Duodenal mucosa (tissue), 2 donors: Measurements from ENCODE around the gene SMARCD3.
A peak's percentile ranks its signal among the peaks of the same experiment; 100 is the strongest.

Experiments used
- H3K27ac ChIP-seq: one replicate; pipeline ENCODE4 v1.7.0; 2013; ENCODE audit warnings: low read depth, low read length
- H3K27me3 ChIP-seq, 2 donors: one replicate each; pipeline ENCODE4 v1.7.0; 2013; ENCODE audit warnings: low read length in 2 of 2, control low read depth in 1 of 2; ENCODE audit not compliant: insufficient read depth in 2 of 2, control insufficient read depth in 1 of 2
- H3K36me3 ChIP-seq, 2 donors: one replicate each; pipeline ENCODE4 v1.7.0; 2013; ENCODE audit warnings: low read length in 2 of 2, control low read depth in 1 of 2; ENCODE audit not compliant: insufficient read depth in 2 of 2, control insufficient read depth in 1 of 2
- H3K4me1 ChIP-seq, 2 donors: one replicate each; pipeline ENCODE4 v1.7.0; 2013; ENCODE audit warnings: low read length in 2 of 2, control low read depth in 1 of 2; ENCODE audit not compliant: insufficient read depth in 2 of 2, control insufficient read depth in 1 of 2
- H3K4me3 ChIP-seq, 2 donors: one replicate each; pipeline ENCODE4 v1.7.0; 2013; ENCODE audit warnings: low read length in 2 of 2, low read depth in 1 of 2
- H3K9ac ChIP-seq, 2 donors: one replicate each; pipeline ENCODE4 v1.7.0; 2013; ENCODE audit warnings: low read length in 2 of 2, low read depth in 1 of 2
- H3K9me3 ChIP-seq, 2 donors: one replicate each; pipeline ENCODE4 v1.7.0; 2013; ENCODE audit warnings: low read length in 2 of 2, control low read depth in 1 of 2; ENCODE audit not compliant: control insufficient read depth in 1 of 2

The SMARCD3 gene

DNA sequence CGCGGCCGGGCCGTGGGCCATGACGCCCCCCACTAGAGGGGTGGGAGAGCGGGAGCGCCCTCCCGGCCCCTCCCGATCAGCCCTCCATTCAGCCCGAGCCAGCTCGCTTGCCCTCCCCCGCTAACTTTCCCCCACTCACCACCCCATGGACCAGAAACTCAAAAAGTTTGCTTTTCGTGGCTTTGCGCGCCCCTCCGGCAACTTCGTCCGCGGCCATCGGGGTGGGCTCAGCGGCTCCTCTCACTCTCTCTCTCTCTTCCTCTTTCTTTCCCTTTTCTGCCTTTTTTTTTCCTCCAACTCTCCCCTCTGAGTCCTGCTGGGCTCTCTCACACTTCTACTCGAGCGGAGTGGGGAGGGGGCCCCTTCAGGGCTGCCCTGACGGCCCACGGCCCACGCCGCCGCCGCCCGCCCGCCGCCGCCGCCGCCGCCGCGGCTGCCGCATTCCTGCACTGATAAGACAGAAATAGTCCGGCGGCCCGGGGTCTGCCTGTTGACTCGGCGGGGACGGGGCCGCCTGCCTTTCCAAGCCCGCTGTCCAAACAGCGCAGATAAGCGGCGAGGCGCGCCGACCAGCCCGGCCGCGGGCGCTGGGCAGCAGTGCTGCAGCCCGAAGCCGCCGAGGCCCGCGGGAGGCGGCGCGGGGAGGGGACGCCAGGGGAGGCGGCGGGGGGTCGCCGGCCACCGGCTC lies at the start of gene SMARCD3:
Gene SMARCD3 (minus strand): TSS at position 349 of the 688 bp plus-strand sequence. CDS start 132 bp downstream, at position 217.
- Histone ChIP-seq H3K27me3 (peaks cover 57 to 72% of the 10 kb centered on the region in 2 donors), H3K9me3 (no peaks in the 10 kb centered on the region), H3K27ac (peak within 1 kb of the TSS; percentile 56), H3K36me3 (no peaks in the 10 kb centered on the region), H3K4me3 (peak within 1 kb of the TSS; percentile 50 to 65), H3K4me1 (peaks cover 28 to 42% of the 10 kb centered on the region in 2 donors), H3K9ac (peak within 1 kb of the TSS; percentile 32 to 33)

DNA sequence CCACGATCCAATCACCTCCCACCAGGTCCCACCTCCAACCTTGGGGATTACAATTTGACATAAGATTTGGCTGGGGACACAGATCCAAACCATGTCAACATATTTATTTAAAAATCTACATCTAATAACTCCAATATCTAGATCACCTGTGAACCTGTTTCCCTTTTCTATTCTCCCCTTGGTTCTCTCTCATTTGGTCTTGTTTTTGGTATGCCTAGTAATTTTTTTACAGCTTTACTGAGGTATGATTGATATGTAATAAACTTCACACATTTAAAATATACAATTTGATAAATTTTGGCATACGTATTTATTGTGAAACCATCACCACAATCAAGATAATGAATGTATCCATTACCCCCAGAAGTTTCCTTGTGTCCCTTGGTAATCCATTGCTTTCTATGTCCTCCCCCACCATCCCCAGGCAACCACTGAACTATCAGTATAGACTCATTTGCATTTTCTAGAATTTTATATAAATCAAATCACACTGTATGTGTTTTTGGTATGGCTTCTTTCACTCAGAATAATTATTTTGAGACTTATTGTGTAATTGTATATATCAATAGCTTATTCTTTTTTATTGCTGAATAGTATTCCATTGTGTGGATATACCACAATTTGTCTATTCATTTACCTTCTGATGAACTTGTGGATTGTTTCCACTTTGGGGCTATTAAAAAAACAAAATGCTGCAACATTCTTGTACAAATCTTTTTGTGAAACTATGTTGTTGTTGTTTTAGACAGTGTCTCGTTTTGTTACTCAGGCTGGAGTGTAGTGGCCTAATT lies 47.9 kb upstream of the SMARCD3 start:
- H3K9ac ChIP-seq = no peak overlapping the region
- no peaks in the 10 kb centered on the region for H3K36me3 ChIP-seq
- H3K27me3 ChIP-seq = peaks cover 8 to 13% of the 10 kb centered on the region in 2 donors
- no peaks in the 10 kb centered on the region for H3K4me1 ChIP-seq
- H3K4me3 ChIP-seq = no peak overlapping the region
- no peaks in the 10 kb centered on the region for H3K9me3 ChIP-seq
- no peak overlapping the region for H3K27ac ChIP-seq

DNA sequence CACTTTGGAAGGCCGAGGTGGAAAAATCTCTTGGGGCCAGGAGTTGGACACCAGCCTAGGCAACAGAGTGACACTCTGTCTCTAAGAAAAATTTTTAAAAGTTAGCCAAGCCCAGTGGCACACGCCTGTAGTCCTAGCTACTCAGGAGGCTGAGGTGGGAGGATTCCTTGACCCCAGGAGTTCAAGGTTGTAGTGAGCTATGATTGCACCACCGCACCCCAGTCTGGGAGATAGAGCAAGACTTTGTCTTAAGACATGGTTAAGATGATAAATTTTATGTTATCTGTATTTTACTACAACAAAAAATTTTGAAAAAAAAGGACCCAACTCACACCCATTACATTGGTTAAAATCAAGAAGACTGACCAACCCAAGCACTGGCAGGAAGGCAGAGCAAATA lies 44.4 kb upstream of the SMARCD3 start:
- Histone ChIP-seq H3K9ac (no peak overlapping the region), H3K27me3 (peaks cover 7% of the 10 kb centered on the region in 2 donors), H3K36me3 (no peaks in the 10 kb centered on the region)

DNA sequence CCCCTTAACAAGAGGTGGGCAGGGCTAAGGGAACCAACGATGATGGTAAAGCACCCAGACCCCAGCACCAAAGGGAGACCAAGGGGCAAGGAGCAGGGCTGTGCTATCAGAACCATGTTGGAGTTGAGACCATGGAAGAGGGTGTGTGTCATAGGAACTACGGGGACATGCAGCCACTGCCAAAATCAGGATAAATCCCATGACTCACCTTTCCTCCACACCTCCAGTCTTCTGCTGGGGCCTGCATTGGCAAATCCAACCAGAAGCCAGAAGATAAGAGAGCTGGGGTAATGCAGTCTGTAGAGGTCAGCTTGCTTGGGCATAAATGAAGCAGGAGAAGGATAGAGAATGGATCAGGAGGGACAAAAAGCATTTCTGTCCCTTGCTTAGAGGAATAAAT lies 42.7 kb upstream of the SMARCD3 start:
- Histone ChIP-seq H3K4me1 (no peaks in the 10 kb centered on the region), H3K27ac (no peak overlapping the region), H3K9ac (no peak overlapping the region), H3K4me3 (no peak overlapping the region), H3K36me3 (no peaks in the 10 kb centered on the region), H3K27me3 (peaks cover 7% of the 10 kb centered on the region in 2 donors), H3K9me3 (no peaks in the 10 kb centered on the region)

More for the DNA sequence above, 44.4 kb upstream of the SMARCD3 start:
- Histone ChIP-seq H3K4me1 (no peaks in the 10 kb centered on the region), H3K9me3 (no peaks in the 10 kb centered on the region), H3K4me3 (no peak overlapping the region), H3K27ac (no peak overlapping the region)

DNA sequence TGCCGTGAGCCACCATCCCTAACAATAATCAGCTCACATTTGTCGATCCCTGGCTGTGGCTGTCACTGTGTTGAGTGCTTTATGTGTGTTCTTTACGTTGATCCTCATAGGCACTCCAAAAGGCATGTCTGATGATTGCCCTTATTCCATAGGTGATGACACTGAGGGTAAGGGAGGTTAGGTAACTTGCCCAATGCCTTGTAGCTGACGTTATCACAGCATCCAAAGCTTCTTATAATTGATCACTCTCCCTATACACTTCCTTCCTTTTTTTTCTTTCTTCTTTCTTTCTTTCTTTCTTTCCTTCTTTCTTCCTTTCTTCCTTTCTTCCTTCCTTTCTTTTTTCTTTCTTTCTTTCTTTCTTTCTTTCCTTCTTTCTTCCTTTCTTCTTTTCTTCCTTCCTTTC lies 41.9 kb upstream of the SMARCD3 start:
- Histone ChIP-seq H3K9me3 (no peaks in the 10 kb centered on the region), H3K4me1 (no peaks in the 10 kb centered on the region), H3K9ac (no peak overlapping the region), H3K4me3 (no peak overlapping the region), H3K36me3 (no peaks in the 10 kb centered on the region), H3K27me3 (peaks cover 7% of the 10 kb centered on the region in 2 donors), H3K27ac (no peak overlapping the region)

DNA sequence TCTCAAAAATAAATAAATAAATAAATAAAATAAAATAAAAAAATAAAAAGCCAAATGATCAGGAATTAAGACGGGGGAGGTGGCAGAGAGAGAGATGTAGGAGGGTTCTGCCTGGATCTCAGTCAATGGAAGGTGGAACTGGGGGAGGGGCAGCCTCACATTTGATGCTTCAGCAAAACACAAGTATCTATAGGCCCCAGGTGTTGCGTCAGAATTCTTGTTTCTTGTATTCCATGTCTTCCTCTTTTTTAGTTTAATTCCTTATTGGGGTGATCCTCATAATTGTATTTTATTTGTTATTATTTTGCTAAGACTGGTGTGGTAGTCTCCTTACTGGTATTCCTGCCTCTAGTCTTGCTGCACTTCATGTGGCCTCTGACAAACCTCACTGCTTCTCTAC lies 41.4 kb upstream of the SMARCD3 start:
- Histone ChIP-seq H3K9ac (no peak overlapping the region), H3K27me3 (peaks cover 7% of the 10 kb centered on the region in 2 donors), H3K36me3 (no peaks in the 10 kb centered on the region), H3K9me3 (no peaks in the 10 kb centered on the region), H3K27ac (no peak overlapping the region), H3K4me1 (no peaks in the 10 kb centered on the region), H3K4me3 (no peak overlapping the region)

DNA sequence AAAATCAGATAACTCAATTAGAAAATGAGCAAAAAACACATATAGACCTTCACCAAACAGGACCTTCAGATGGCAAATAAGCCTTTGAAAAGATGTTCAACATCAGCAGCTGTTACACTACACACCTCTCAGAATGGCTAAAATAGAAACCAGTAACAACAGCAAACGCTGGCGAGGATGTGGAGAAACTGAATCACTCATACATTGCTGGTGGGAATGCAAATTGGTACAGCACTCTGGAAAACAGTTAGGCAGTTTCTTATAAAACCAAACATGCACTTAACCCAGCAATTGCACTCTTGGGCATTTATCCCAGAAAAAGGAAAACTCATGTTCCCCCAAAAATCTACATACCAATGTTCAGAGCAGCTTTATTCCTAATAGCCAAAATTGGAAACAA lies 37.7 kb upstream of the SMARCD3 start:
- Histone ChIP-seq H3K4me3 (no peak overlapping the region), H3K27me3 (peaks cover 0 to 6% of the 10 kb centered on the region in 2 donors), H3K36me3 (no peaks in the 10 kb centered on the region), H3K9ac (no peak overlapping the region), H3K27ac (no peak overlapping the region), H3K9me3 (no peaks in the 10 kb centered on the region), H3K4me1 (no peaks in the 10 kb centered on the region)

DNA sequence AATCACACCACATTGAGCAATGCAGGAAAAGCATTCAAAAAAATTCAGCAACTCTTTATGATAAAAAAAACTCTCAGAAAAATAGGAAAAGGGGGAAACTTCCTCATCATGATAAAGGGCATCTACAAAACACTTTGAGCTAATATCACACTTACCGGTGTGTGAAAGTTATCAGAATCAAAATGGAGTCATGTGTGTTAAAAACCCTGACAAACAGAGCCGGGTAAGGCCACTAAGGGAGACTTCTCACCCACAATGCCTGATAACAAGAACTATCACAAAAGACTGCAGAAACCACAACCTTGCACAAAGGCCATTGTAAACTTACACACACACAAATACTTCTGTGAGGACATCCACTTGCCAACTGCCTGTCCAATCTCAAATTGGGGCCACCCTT lies 34.8 kb upstream of the SMARCD3 start:
- Histone ChIP-seq H3K4me3 (no peak overlapping the region), H3K4me1 (no peaks in the 10 kb centered on the region)

DNA sequence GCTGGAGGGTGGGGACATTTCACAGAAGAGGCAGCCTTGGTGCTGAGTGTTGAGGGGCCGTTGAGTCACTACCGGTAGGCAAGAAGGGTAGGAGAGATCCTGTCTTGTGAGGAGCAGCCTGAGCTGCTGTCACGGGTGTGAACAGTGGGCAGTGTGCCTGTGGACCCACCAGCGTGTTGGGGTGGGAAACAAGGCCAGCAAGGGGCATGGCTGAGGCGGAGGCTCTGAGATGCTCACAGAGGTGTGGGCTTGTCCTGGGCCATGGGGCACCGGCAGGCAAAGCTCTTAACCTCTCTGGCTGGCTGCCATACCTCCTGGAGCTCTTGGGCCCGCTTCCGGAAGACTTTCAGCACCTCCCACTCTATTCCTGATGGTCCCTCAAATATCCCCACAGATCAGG lies 33.6 kb upstream of the SMARCD3 start:
- H3K27ac ChIP-seq = no peak overlapping the region
- H3K9me3 ChIP-seq = no peaks in the 10 kb centered on the region
- no peaks in the 10 kb centered on the region for H3K36me3 ChIP-seq
- H3K4me1 ChIP-seq = peaks cover 3 to 4% of the 10 kb centered on the region in 2 donors
- peaks cover 5 to 18% of the 10 kb centered on the region in 2 donors for H3K27me3 ChIP-seq
- no peak overlapping the region for H3K4me3 ChIP-seq
- no peak overlapping the region for H3K9ac ChIP-seq

More for the DNA sequence above, 34.8 kb upstream of the SMARCD3 start:
- Histone ChIP-seq H3K27ac (no peak overlapping the region), H3K36me3 (no peaks in the 10 kb centered on the region), H3K27me3 (peaks cover 0 to 13% of the 10 kb centered on the region in 2 donors), H3K9me3 (no peaks in the 10 kb centered on the region), H3K9ac (no peak overlapping the region)

DNA sequence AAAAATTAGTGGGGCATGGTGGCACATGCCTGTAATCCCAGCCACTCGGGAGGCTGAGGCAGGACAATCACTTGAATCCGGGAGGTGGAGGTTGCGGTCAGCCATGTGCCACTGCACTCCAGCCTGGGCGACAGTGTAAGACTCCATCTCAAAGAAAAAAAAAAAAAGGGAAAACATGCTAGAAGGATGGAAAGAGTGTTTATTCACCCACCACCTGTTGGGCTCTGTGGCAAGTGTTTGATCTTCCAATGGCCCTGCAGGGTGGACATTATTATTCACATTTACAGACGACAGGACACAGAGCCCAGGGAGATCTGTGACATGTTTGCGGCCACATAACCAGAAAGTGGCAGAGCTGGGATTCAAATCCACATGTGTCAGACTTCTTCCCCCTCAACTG lies 33.2 kb upstream of the SMARCD3 start:
- H3K36me3 ChIP-seq = no peaks in the 10 kb centered on the region
- no peak overlapping the region for H3K9ac ChIP-seq
- H3K4me3 ChIP-seq = no peak overlapping the region
- H3K27me3 ChIP-seq = peaks cover 5 to 18% of the 10 kb centered on the region in 2 donors
- no peak overlapping the region for H3K27ac ChIP-seq
- H3K9me3 ChIP-seq = no peaks in the 10 kb centered on the region
- H3K4me1 ChIP-seq = peaks cover 3 to 5% of the 10 kb centered on the region in 2 donors
